ENCODE measurements around the gene ZBTB8B. TPM values are rescaled to one million over a fixed set of nuclear protein-coding genes. Genes with fewer than 3 reads are reported as not detected.

Gene ZBTB8B
- total and polyA plus RNA-seq, 2 donors = 0.04 to 0.79 TPM

GRCh38 chr1:32503153-32503552 lies 38.3 kb downstream of the ZBTB8B start:
- 88% methylated on average over 7 of the region's 7 CpGs for WGBS
- no peak overlapping the region for H3K27ac ChIP-seq (ENCODE audit: low read depth)

GRCh38 chr1:32507021-32507420 lies 42.1 kb downstream of the ZBTB8B start:
- Histone ChIP-seq H3K27ac (ENCODE audit: low read depth) (no peak overlapping the region), H3K4me1 (ENCODE audit: insufficient read depth) (no peaks in the 10 kb centered on the region), H3K36me3 (ENCODE audit: insufficient read depth) (no peaks in the 10 kb centered on the region), H3K4me3 (ENCODE audit: low read depth, low read length) (no peak overlapping the region)
- DNase-seq (ENCODE audit: extremely low spot score) = no peak
- WGBS = 80% methylated on average over 4 of the region's 4 CpGs

More at GRCh38 chr1:32503153-32503552, 38.3 kb downstream of the ZBTB8B start:
- Histone ChIP-seq H3K4me1 (ENCODE audit: insufficient read depth) (no peaks in the 10 kb centered on the region), H3K4me3 (ENCODE audit: low read depth, low read length) (no peak overlapping the region), H3K36me3 (ENCODE audit: insufficient read depth) (no peaks in the 10 kb centered on the region)
- DNase-seq (ENCODE audit: extremely low spot score) = no peak

DNA sequence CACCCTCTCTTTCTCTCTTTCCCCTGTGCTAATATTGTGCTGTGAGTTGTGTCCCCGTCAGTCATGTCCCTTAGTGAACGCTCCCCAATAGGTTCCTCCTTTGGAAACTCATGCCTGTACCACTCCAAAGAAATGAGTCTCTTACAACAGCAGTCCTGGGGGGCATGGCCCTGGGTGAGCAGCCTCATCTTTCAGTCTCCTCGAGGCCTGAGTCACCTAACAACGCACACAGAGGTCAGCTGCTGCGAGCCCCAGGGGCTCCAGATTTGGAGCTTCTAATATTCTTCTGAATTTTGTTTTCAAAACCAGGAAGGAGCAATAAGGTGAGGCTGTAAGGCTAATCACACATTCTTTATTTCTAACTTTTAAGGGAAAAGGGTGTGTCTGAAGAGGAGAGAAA lies 43.9 kb downstream of the ZBTB8B start:
- H3K36me3 ChIP-seq (ENCODE audit: insufficient read depth) = no peaks in the 10 kb centered on the region
- no peak overlapping the region for H3K27ac ChIP-seq (ENCODE audit: low read depth)
- DNase-seq (ENCODE audit: extremely low spot score) = no peak
- H3K4me3 ChIP-seq (ENCODE audit: low read depth, low read length) = no peak overlapping the region
- WGBS = 73% methylated on average over 5 of the region's 5 CpGs
- H3K4me1 ChIP-seq (ENCODE audit: insufficient read depth) = no peaks in the 10 kb centered on the region

GRCh38 chr1:32509939-32510338 lies 45.1 kb downstream of the ZBTB8B start:
- Histone ChIP-seq H3K27ac (ENCODE audit: low read depth) (no peak overlapping the region), H3K4me3 (ENCODE audit: low read depth, low read length) (no peak overlapping the region), H3K4me1 (ENCODE audit: insufficient read depth) (no peaks in the 10 kb centered on the region), H3K36me3 (ENCODE audit: insufficient read depth) (no peaks in the 10 kb centered on the region)
- 98% methylated on average over 1 of the region's 1 CpG for WGBS
- DNase-seq (ENCODE audit: extremely low spot score) = no peak

Other genes starting within 250 kb of the ZBTB8B start
- gene TMEM234, start 242.7 kb upstream of the ZBTB8B start, total RNA-seq = 16.1 TPM
- 12.5 TPM for gene TMEM234, start 242.7 kb upstream of the ZBTB8B start, polyA plus RNA-seq
- gene EIF3I, start 242.7 kb upstream of the ZBTB8B start, total RNA-seq = 102 TPM
- 177 TPM for gene EIF3I, start 242.7 kb upstream of the ZBTB8B start, polyA plus RNA-seq
- gene FAM167B, start 217.8 kb upstream of the ZBTB8B start, total RNA-seq = 2.5 TPM
- gene FAM167B, start 217.8 kb upstream of the ZBTB8B start, polyA plus RNA-seq = 8.2 TPM
- gene LCK, start 213.8 kb upstream of the ZBTB8B start, total RNA-seq = 0.90 TPM
- gene LCK, start 213.8 kb upstream of the ZBTB8B start, polyA plus RNA-seq = 2.1 TPM
- 59.7 TPM for gene HDAC1, start 173.0 kb upstream of the ZBTB8B start, total RNA-seq
- gene HDAC1, start 173.0 kb upstream of the ZBTB8B start, polyA plus RNA-seq = 73.6 TPM
- 27.9 TPM for gene MARCKSL1, start 128.8 kb upstream of the ZBTB8B start, total RNA-seq
- gene MARCKSL1, start 128.8 kb upstream of the ZBTB8B start, polyA plus RNA-seq = 28.5 TPM
- gene FAM229A, start 102.6 kb upstream of the ZBTB8B start, total RNA-seq = 3.2 TPM
- 7.3 TPM for gene FAM229A, start 102.6 kb upstream of the ZBTB8B start, polyA plus RNA-seq
- 0.79 TPM for gene TSSK3, start 102.5 kb upstream of the ZBTB8B start, total RNA-seq
- 0.73 TPM for gene TSSK3, start 102.5 kb upstream of the ZBTB8B start, polyA plus RNA-seq
- gene BSDC1, start 70.6 kb upstream of the ZBTB8B start, total RNA-seq = 53.3 TPM
- gene BSDC1, start 70.6 kb upstream of the ZBTB8B start, polyA plus RNA-seq = 50.4 TPM
- 30.1 TPM for gene ZBTB8A, start 74.4 kb downstream of the ZBTB8B start, total RNA-seq
- 7.4 TPM for gene ZBTB8A, start 74.4 kb downstream of the ZBTB8B start, polyA plus RNA-seq
- 37.4 TPM for gene ZBTB8OS, start 185.5 kb downstream of the ZBTB8B start, total RNA-seq
- gene ZBTB8OS, start 185.5 kb downstream of the ZBTB8B start, polyA plus RNA-seq = 33.9 TPM
- 151 TPM for gene RBBP4, start 186.1 kb downstream of the ZBTB8B start, total RNA-seq
- gene RBBP4, start 186.1 kb downstream of the ZBTB8B start, polyA plus RNA-seq = 82.6 TPM
- 22.4 TPM for gene SYNC, start 237.7 kb downstream of the ZBTB8B start, total RNA-seq
- 13.3 TPM for gene SYNC, start 237.7 kb downstream of the ZBTB8B start, polyA plus RNA-seq